ENCODE measurements around the gene GNG7. TPM values are rescaled to one million over a fixed set of nuclear protein-coding genes. Genes with fewer than 3 reads are reported as not detected.

GNG7 gene
- total and polyA plus RNA-seq, 10 of the 15 experiments (the other 5 are each of a cell fraction or from before 2014, with no cell fraction given) = 1.9 to 13.6 (median 6.5) TPM

DNA sequence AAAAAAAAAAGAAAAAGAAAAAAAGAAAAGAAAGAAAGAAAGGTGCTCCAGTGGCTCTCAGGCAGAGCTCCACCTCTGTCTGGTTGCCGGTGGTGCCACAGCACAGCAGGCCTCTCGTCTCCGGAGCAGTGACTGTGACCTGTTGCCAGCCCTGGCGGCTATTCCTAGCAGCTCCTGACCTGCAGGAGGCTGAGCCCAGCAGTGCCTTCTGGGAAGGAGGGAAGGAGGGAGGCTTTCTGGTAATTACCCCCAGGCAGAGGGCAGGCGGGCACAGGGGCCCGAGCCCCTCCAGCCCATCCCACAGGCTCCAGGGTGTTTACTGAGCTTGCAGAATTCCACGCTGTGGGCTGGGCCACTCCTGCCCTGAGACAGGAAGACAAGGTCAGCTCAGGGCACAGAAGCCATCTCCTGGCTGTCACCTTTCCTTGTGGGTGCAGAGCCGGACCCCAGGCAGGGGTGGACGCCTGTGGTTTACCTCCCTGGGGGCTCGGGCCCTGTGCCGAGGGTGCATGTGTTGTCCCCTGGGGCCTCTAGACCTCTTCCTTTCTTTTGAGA is 77.9 kb downstream of the GNG7 start (continued):
- TF ChIP-seq BHLHE40 (IDR thresholded peaks at IDR 0.05; ENCODE audit: borderline replicate concordance in 1 of 2, low read depth in 2 of 2, low read length in 1 of 2) (peak in 1 of 2 experiments; percentile 52; a peak in 1 of 4 replicates), ZSCAN29 (IDR thresholded peaks at IDR 0.05) (no peak), MTA2 (IDR thresholded peaks at IDR 0.05; ENCODE audit: low read depth) (no peak; the same call in 1 of the 2 replicates), MTA3 (IDR thresholded peaks at IDR 0.05; ENCODE audit: borderline replicate concordance, low read length) (no peak), SMARCA5 (IDR thresholded peaks at IDR 0.05) (no peak), GATAD2B (conservative IDR thresholded peaks at IDR 0.05; ENCODE audit: low read depth) (peak; percentile 83), NRF1 (conservative IDR thresholded peaks at IDR 0.05; ENCODE audit: low read depth, low read length) (no peak), GABPA (IDR thresholded peaks at IDR 0.05; ENCODE audit: low read depth) (no peak), POU2F2 (IDR thresholded peaks at IDR 0.05; ENCODE audit: borderline replicate concordance, low read depth, low read length) (no peak), ZNF384 (IDR thresholded peaks at IDR 0.05; ENCODE audit: borderline replicate concordance, low read depth, low read length) (peak; percentile 71; the same call in 1 of the 2 replicates), CREB1 (IDR thresholded peaks at IDR 0.05; ENCODE audit: low read depth) (no peak), NBN (IDR thresholded peaks at IDR 0.05) (peak; percentile 77), SMAD1 (IDR thresholded peaks at IDR 0.05; ENCODE audit: low read depth, partially characterized antibody) (no peak), SUPT20H (IDR thresholded peaks at IDR 0.05; ENCODE audit: borderline replicate concordance, control insufficient read depth, low read depth, low read length) (no peak), CBX3 (IDR thresholded peaks at IDR 0.05; ENCODE audit: borderline replicate concordance, low read depth) (no peak), POLR2AphosphoS5 (IDR thresholded peaks at IDR 0.05; ENCODE audit: low read length) (no peak)
- TF ChIP-seq, protein P1, sequence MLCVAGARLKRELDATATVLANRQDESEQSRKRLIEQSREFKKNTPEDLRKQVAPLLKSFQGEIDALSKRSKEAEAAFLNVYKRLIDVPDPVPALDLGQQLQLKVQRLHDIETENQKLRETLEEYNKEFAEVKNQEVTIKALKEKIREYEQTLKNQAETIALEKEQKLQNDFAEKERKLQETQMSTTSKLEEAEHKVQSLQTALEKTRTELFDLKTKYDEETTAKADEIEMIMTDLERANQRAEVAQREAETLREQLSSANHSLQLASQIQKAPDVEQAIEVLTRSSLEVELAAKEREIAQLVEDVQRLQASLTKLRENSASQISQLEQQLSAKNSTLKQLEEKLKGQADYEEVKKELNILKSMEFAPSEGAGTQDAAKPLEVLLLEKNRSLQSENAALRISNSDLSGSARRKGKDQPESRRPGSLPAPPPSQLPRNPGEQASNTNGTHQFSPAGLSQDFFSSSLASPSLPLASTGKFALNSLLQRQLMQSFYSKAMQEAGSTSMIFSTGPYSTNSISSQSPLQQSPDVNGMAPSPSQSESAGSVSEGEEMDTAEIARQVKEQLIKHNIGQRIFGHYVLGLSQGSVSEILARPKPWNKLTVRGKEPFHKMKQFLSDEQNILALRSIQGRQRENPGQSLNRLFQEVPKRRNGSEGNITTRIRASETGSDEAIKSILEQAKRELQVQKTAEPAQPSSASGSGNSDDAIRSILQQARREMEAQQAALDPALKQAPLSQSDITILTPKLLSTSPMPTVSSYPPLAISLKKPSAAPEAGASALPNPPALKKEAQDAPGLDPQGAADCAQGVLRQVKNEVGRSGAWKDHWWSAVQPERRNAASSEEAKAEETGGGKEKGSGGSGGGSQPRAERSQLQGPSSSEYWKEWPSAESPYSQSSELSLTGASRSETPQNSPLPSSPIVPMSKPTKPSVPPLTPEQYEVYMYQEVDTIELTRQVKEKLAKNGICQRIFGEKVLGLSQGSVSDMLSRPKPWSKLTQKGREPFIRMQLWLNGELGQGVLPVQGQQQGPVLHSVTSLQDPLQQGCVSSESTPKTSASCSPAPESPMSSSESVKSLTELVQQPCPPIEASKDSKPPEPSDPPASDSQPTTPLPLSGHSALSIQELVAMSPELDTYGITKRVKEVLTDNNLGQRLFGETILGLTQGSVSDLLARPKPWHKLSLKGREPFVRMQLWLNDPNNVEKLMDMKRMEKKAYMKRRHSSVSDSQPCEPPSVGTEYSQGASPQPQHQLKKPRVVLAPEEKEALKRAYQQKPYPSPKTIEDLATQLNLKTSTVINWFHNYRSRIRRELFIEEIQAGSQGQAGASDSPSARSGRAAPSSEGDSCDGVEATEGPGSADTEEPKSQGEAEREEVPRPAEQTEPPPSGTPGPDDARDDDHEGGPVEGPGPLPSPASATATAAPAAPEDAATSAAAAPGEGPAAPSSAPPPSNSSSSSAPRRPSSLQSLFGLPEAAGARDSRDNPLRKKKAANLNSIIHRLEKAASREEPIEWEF (IDR thresholded peaks at IDR 0.05; ENCODE audit: insufficient replicate concordance, low read depth, low read length) = no peak
- TF ChIP-seq, protein P2, sequence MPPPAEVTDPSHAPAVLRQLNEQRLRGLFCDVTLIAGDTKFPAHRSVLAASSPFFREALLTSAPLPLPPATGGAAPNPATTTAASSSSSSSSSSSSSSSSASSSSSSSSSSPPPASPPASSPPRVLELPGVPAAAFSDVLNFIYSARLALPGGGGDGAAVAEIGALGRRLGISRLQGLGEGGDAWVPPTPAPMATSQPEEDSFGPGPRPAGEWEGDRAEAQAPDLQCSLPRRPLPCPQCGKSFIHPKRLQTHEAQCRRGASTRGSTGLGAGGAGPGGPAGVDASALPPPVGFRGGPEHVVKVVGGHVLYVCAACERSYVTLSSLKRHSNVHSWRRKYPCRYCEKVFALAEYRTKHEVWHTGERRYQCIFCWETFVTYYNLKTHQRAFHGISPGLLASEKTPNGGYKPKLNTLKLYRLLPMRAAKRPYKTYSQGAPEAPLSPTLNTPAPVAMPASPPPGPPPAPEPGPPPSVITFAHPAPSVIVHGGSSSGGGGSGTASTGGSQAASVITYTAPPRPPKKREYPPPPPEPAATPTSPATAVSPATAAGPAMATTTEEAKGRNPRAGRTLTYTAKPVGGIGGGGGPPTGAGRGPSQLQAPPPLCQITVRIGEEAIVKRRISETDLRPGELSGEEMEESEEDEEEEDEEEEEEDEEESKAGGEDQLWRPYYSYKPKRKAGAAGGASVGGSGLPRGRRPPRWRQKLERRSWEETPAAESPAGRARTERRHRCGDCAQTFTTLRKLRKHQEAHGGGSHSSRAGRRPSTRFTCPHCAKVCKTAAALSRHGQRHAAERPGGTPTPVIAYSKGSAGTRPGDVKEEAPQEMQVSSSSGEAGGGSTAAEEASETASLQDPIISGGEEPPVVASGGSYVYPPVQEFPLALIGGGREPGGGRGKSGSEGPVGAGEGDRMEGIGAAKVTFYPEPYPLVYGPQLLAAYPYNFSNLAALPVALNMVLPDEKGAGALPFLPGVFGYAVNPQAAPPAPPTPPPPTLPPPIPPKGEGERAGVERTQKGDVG (CRISPR knock-in tag; IDR thresholded peaks at IDR 0.05) = no peak
- TF ChIP-seq, protein P3, sequence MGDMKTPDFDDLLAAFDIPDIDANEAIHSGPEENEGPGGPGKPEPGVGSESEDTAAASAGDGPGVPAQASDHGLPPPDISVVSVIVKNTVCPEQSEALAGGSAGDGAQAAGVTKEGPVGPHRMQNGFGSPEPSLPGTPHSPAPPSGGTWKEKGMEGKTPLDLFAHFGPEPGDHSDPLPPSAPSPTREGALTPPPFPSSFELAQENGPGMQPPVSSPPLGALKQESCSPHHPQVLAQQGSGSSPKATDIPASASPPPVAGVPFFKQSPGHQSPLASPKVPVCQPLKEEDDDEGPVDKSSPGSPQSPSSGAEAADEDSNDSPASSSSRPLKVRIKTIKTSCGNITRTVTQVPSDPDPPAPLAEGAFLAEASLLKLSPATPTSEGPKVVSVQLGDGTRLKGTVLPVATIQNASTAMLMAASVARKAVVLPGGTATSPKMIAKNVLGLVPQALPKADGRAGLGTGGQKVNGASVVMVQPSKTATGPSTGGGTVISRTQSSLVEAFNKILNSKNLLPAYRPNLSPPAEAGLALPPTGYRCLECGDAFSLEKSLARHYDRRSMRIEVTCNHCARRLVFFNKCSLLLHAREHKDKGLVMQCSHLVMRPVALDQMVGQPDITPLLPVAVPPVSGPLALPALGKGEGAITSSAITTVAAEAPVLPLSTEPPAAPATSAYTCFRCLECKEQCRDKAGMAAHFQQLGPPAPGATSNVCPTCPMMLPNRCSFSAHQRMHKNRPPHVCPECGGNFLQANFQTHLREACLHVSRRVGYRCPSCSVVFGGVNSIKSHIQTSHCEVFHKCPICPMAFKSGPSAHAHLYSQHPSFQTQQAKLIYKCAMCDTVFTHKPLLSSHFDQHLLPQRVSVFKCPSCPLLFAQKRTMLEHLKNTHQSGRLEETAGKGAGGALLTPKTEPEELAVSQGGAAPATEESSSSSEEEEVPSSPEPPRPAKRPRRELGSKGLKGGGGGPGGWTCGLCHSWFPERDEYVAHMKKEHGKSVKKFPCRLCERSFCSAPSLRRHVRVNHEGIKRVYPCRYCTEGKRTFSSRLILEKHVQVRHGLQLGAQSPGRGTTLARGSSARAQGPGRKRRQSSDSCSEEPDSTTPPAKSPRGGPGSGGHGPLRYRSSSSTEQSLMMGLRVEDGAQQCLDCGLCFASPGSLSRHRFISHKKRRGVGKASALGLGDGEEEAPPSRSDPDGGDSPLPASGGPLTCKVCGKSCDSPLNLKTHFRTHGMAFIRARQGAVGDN (IDR thresholded peaks at IDR 0.05) = no peak

All from GM12878 (cell line).